A549 (cell line): Measurements from ENCODE around the gene LAMP5.

Source experiments
- RNF2 ChIP-seq: fragments of 200-600 bp; sonication (generic); IDR thresholded peaks from 2 replicates; pipeline ENCODE4 v1.6.1; 2016; ENCODE audit warnings: low read depth, mild to moderate bottlenecking, antibody characterized with exemption, moderate library complexity, borderline replicate concordance
- TF ChIP-seq, protein P1 (sequence below): fragments of >200 bp; sonication (Bioruptor Twin); formaldehyde crosslinking; IDR thresholded peaks from 3 replicates; pipeline ENCODE4 v1.5.1; 2016

GRCh38 chr20:9476174-9476573 lies 38.2 kb upstream of the LAMP5 start:
- TF ChIP-seq, protein P1, sequence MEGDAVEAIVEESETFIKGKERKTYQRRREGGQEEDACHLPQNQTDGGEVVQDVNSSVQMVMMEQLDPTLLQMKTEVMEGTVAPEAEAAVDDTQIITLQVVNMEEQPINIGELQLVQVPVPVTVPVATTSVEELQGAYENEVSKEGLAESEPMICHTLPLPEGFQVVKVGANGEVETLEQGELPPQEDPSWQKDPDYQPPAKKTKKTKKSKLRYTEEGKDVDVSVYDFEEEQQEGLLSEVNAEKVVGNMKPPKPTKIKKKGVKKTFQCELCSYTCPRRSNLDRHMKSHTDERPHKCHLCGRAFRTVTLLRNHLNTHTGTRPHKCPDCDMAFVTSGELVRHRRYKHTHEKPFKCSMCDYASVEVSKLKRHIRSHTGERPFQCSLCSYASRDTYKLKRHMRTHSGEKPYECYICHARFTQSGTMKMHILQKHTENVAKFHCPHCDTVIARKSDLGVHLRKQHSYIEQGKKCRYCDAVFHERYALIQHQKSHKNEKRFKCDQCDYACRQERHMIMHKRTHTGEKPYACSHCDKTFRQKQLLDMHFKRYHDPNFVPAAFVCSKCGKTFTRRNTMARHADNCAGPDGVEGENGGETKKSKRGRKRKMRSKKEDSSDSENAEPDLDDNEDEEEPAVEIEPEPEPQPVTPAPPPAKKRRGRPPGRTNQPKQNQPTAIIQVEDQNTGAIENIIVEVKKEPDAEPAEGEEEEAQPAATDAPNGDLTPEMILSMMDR = no peak
- no peak for TF ChIP-seq RNF2
